ENCODE measurements around the gene PTPN18. TPM values are rescaled to one million over a fixed set of nuclear protein-coding genes. Genes with fewer than 3 reads are reported as not detected.

Gene PTPN18
- total and polyA plus RNA-seq, 2 donors, result 28.6 to 42.4 TPM

- Histone ChIP-seq H3K4me1 (ENCODE audit: insufficient read depth) (no peaks in the 10 kb centered on the region), H3K36me3 (ENCODE audit: insufficient read depth) (no peaks in the 10 kb centered on the region), H3K4me3 (ENCODE audit: low read depth, low read length) (no peak overlapping the region), H3K27ac (ENCODE audit: low read depth) (no peak overlapping the region)
- 71% methylated on average over 6 of the region's 6 CpGs for WGBS
- no peak for DNase-seq (ENCODE audit: extremely low spot score)
Observed at GRCh38 chr2:130334026-130334425, 21.8 kb upstream of the PTPN18 start.

GRCh38 chr2:130335226-130335625 is 20.6 kb upstream of the PTPN18 start:
- Histone ChIP-seq H3K27ac (ENCODE audit: low read depth) (no peak overlapping the region), H3K36me3 (ENCODE audit: insufficient read depth) (no peaks in the 10 kb centered on the region), H3K4me1 (ENCODE audit: insufficient read depth) (no peaks in the 10 kb centered on the region), H3K4me3 (ENCODE audit: low read depth, low read length) (no peak overlapping the region)
- no peak for DNase-seq (ENCODE audit: extremely low spot score)

DNA sequence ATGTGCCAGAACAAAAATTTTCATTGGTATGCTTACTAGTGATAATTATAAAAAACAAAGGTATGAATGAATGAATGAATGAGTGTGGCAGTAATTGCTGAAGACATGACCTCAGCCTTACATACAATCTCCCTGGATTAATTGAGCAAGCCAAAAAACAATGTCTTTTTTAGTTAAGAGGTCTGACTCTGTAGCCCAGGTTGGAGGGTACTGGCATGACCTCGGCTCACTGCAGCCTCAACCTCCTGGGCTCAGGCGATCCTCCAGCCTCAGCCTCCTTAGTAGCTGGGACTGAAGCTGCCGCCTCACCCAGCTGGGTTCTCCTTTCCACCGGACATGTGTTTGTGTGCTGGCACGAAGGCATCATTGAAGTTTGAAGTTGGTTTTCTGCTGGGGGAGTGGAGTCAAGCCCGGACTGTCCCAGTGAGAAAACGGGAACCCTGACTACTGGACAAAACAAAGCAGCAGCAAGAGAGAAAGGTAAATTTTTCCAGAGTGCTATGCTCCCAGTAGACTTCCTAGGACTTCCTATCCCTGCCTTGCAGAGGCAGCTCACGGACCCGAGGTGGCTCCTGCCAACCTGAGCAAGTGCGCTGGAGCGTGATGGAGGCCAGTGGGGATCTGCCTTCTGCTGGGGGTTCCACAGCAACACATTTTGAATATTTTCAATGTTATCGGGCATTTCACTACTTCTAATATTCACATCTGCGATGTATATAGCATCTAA is 19.5 kb upstream of the PTPN18 start:
- WGBS, result 73% methylated on average over 13 of the region's 13 CpGs
- no peak for DNase-seq (ENCODE audit: extremely low spot score)
- no peak overlapping the region for H3K4me3 ChIP-seq (ENCODE audit: low read depth, low read length)
- no peaks in the 10 kb centered on the region for H3K36me3 ChIP-seq (ENCODE audit: insufficient read depth)
- no peaks in the 10 kb centered on the region for H3K4me1 ChIP-seq (ENCODE audit: insufficient read depth)
- H3K27ac ChIP-seq (ENCODE audit: low read depth), result no peak overlapping the region

DNA sequence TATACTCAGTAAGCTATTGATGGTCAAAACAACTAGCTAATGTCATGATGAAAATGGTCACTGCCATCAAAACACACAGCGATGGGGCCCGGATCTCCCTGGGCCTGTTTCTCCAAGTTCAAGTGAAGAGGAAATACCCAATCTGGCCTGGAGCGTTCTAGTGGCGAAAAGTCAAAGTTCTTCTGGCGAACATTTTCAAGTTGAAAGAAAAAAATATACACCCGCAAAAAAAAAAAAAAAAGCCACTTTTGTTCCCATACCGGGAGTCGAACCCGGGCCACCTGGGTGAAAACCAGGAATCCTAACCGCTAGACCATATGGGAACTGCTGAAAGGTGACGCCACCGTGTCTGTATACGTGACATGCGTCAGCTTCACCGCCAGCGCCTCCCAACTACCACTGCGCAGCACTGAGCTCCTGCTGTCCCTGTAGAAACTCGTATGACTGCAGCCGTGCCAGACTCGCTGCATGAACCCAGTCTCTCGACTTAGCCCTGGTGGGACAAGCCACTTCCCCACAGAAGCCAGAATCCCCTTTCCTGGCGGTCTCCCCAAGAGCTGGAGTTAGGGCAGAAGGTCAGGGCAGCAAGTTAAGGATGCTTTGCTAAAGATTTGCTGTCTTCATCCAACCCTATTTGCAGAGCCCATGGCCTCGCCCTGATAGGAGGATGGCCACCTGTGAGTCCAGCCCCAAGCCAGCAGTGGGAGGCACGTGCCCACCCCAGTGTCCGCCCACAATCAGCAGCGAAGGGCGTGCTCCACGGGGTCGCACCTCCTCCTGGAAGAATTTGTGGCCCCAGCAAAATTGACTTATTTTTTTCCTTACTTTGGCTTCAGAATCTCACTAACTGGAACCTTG is 18.8 kb upstream of the PTPN18 start:
- no peaks in the 10 kb centered on the region for H3K4me1 ChIP-seq (ENCODE audit: insufficient read depth)
- H3K36me3 ChIP-seq (ENCODE audit: insufficient read depth), result no peaks in the 10 kb centered on the region
- WGBS, result 15% methylated on average over 29 of the region's 29 CpGs
- no peak overlapping the region for H3K27ac ChIP-seq (ENCODE audit: low read depth)
- no peak overlapping the region for H3K4me3 ChIP-seq (ENCODE audit: low read depth, low read length)
- peak; percentile 72 for DNase-seq (ENCODE audit: extremely low spot score)

- Histone ChIP-seq H3K4me3 (ENCODE audit: low read depth, low read length) (no peak overlapping the region), H3K4me1 (ENCODE audit: insufficient read depth) (no peaks in the 10 kb centered on the region), H3K36me3 (ENCODE audit: insufficient read depth) (no peaks in the 10 kb centered on the region), H3K27ac (ENCODE audit: low read depth) (no peak overlapping the region)
- 56% methylated on average over 8 of the region's 8 CpGs for WGBS
- no peak for DNase-seq (ENCODE audit: extremely low spot score)
Observed at GRCh38 chr2:130337735-130338325, 18.0 kb upstream of the PTPN18 start.

DNA sequence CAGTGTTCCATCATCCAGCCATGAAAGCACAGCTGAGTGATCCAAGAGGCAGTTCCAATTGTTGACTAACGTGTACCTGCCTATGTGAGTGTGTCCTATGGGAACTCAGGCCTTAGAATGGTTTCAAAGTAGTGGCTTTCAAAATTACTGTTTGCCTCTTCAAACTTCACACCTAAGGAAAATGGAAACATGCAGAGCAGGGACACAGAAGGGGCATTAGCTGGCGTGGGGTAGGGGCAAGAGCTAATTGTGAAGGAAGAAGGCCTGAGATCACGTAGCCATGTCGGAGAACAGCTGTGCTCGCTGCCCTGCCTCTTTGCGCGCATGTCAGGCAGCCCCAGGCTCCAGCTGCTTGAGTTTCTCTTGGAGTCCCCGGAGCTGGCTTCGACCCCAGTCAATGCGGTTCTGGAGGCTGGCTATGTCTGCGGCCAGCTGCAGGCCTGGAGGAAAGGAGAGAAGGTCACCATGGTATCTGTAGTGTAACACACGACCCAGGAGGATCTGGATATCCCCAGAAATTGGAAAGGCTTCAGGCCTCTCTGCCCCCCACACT is 17.0 kb upstream of the PTPN18 start:
- DNase-seq (ENCODE audit: extremely low spot score), result no peak
- Histone ChIP-seq H3K36me3 (ENCODE audit: insufficient read depth) (no peaks in the 10 kb centered on the region), H3K4me1 (ENCODE audit: insufficient read depth) (no peaks in the 10 kb centered on the region), H3K27ac (ENCODE audit: low read depth) (no peak overlapping the region), H3K4me3 (ENCODE audit: low read depth, low read length) (no peak overlapping the region)
- WGBS, result 94% methylated on average over 12 of the region's 12 CpGs

DNA sequence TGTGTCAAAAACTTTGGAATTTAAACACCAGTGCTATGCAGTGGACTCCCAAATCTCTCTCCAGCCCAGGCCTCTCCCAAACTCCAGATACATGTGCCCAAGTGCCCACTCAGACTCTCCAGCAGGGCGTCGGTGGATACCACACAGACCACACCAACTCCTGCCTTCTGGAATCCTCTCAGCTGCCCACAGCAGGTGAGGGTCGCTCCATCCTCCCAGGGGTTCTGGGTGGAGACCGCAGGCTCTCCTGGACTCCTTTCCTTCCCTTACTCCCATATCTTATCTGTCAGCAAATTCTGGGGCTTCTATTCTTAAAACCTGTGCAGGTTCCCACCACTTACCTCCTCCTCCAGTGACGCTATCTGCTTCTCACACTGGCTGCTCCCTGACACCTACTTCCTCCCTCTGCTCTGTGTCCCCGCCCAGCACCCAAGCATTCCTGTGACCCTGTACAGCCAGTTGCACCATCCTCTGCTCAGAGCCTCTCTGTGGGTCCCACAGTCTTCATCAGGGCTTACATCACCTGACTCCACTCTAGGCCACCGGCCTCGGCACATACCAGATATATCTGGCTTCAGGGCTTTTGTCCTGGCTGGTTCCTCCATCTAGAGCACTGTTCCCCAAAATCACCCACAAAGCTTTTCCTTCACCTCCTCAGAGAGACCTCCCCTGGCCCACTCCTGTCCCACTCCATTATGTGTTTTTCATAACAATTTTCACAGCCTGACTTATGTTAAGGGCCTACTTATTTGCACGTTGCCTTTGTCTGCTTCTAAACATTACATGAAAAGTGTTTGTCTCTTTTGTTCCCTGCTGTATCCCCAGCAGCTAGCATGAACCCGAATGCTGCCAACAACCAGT is 15.7 kb upstream of the PTPN18 start:
- H3K27ac ChIP-seq (ENCODE audit: low read depth), result no peak overlapping the region
- H3K4me3 ChIP-seq (ENCODE audit: low read depth, low read length), result no peak overlapping the region
- no peak for DNase-seq (ENCODE audit: extremely low spot score)
- 95% methylated on average over 10 of the region's 10 CpGs for WGBS
- H3K36me3 ChIP-seq (ENCODE audit: insufficient read depth), result peaks cover under 1% of the 10 kb centered on the region
- no peaks in the 10 kb centered on the region for H3K4me1 ChIP-seq (ENCODE audit: insufficient read depth)

GRCh38 chr2:130341562-130342019 is 14.3 kb upstream of the PTPN18 start:
- 3% methylated on average over 24 of the region's 24 CpGs for WGBS
- Histone ChIP-seq H3K36me3 (ENCODE audit: insufficient read depth) (peaks cover 3% of the 10 kb centered on the region), H3K4me1 (ENCODE audit: insufficient read depth) (no peaks in the 10 kb centered on the region), H3K4me3 (ENCODE audit: low read depth, low read length) (peak overlapping the region; percentile 63), H3K27ac (ENCODE audit: low read depth) (peak overlapping the region; percentile 64)
- no peak for DNase-seq (ENCODE audit: extremely low spot score)

GRCh38 chr2:130342020-130342532 is 13.8 kb upstream of the PTPN18 start:
- Histone ChIP-seq H3K36me3 (ENCODE audit: insufficient read depth) (peaks cover 3% of the 10 kb centered on the region), H3K4me3 (ENCODE audit: low read depth, low read length) (peak overlapping the region; percentile 63), H3K27ac (ENCODE audit: low read depth) (peak overlapping the region; percentile 65), H3K4me1 (ENCODE audit: insufficient read depth) (no peaks in the 10 kb centered on the region)
- peak; percentile 94 for DNase-seq (ENCODE audit: extremely low spot score)
- under 1% methylated on average over 24 of the region's 24 CpGs for WGBS

DNA sequence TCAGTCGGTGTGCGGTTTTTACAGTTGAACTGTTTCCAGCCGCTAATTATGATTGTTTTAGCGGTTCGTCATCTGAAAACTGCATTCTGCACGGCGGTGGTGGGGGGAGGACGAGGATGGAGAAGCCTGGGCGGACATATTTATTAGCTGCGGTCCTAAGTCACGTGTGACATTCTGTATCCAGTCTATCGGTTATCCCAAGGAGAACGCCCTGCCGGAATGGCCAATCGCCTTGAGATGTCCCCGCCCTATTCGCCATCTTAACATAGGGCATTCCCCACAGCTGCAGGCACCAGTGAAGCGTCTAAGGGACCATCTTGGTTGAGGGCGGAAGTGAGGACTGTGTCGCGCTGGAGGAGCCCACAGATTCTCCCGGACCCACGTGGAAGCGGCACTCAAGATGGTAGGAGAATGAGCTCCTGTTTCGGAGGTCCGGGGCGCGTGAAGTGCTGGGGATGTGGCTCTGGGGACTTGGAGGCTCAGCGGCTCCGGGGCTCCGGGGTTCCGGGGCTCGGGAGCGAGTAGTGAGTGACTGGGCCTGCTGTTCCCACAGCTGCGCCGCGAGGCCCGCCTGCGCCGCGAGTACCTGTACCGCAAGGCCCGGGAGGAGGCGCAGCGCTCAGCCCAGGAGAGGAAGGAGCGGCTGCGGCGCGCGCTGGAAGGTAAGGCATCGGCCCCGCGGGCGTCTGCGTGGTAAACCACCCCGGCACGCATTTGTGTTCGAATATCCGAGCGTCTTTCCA is 13.2 kb upstream of the PTPN18 start, which contains the start of gene IMP4:
Gene IMP4, plus strand, starts transcription at position 365 of the 743 bp plus-strand sequence. Its CDS starts 36 bp downstream, at position 401.
- under 1% methylated on average over 60 of the region's 60 CpGs for WGBS
- peak; percentile 99 for DNase-seq (ENCODE audit: extremely low spot score)
- Histone ChIP-seq H3K4me3 (ENCODE audit: low read depth, low read length) (peak within 1 kb of the TSS; percentile 69), H3K36me3 (ENCODE audit: insufficient read depth) (peaks cover 3% of the 10 kb centered on the region), H3K27ac (ENCODE audit: low read depth) (peak within 1 kb of the TSS; percentile 83), H3K4me1 (ENCODE audit: insufficient read depth) (no peaks in the 10 kb centered on the region)

GRCh38 chr2:130344578-130344977 is 11.3 kb upstream of the PTPN18 start:
- H3K4me1 ChIP-seq (ENCODE audit: insufficient read depth), result no peaks in the 10 kb centered on the region
- no peak overlapping the region for H3K4me3 ChIP-seq (ENCODE audit: low read depth, low read length)
- H3K27ac ChIP-seq (ENCODE audit: low read depth), result no peak overlapping the region
- H3K36me3 ChIP-seq (ENCODE audit: insufficient read depth), result peaks cover 3% of the 10 kb centered on the region
- no peak for DNase-seq (ENCODE audit: extremely low spot score)
- 99% methylated on average over 4 of the region's 4 CpGs for WGBS

GRCh38 chr2:130345091-130345490 is 10.8 kb upstream of the PTPN18 start:
- Histone ChIP-seq H3K36me3 (ENCODE audit: insufficient read depth) (peaks cover 3% of the 10 kb centered on the region), H3K27ac (ENCODE audit: low read depth) (no peak overlapping the region), H3K4me3 (ENCODE audit: low read depth, low read length) (no peak overlapping the region), H3K4me1 (ENCODE audit: insufficient read depth) (no peaks in the 10 kb centered on the region)
- WGBS, result 94% methylated on average over 13 of the region's 13 CpGs
- DNase-seq (ENCODE audit: extremely low spot score), result no peak

Measured in urinary bladder (tissue), 4 donors.